ENCODE data around the gene LRRK1.

Gene LRRK1

DNA sequence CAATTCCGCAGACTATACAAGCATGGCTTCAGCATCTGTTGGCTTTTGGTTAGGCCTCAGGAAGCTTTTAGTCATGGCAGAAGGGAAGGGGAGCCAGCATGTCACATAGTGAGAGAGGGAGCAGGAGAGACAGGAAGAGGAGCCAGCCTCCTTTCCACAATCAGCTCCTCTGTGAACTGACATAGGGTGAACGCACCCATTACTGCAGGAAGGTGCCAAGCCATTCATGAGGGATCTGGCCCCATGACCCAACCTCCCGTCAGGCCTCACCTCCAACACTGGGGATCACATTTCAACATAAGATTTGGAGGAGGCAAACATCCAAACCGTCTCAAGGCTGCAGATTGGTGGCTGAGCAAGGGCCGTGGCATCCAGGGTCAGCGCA lies 106.3 kb downstream of the LRRK1 start:
- no peak for DNase-seq

DNA sequence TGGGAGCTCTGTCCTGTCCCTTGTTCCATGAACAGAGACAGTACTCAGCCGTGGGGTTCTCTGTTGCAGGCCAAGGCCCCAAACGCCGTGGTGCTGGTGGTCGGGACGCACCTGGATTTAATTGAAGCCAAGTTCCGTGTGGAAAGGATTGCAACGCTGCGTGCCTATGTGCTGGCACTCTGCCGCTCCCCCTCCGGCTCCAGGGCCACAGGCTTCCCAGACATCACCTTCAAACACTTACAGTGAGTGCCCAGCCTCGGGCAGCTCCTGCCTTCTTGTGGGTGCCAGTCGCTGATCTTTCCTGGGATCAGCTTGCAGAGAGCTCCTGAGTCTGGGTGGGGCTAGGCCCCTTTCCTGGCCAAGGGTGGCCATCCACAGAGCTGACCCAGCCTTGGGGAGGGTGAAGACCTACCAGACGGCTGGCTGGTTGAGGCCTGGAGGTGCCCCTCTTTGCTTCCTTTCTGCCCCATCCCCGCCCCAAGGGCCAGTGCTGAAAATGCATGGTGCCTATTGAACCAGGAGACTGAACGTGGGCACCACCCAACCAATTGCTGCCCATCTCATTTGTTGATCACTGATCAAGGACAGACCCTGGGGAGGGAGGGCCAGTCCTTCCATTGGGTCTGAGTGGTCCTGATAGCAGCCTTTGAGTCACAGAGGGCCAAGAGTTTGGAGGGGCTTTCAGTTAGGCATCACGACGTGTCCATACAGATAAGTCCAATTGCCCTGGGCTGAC lies 106.9 kb downstream of the LRRK1 start:
- DNase-seq = no peak

DNA sequence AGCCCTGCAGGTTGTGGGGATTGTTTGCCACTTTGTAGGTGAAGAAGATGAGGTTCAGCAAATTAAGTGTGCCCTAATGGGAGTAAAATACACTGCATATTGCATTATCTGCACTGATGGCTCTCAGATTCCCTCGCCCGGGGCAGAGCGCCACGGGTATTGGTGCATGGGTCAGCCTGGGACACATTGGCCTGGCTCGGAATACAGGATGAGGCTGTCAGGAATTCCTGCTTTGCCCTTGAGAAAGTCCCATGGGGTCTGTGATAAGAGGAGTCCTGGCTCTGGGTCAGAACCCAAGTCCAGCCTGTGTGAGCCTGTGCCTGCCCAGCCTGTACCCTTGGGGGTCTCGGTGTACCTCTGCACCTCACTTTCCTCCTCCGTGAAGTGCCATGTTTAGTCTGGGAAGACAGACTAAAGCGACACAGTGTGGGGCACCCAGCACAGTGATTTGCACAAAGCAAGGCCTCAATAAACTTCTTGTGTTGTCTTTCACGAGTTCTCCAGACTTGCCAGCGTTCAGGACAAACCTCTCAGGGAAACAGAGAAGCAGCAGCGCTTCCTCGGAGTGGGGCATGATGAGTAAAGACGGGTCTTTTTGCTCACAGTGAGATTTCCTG lies 107.6 kb downstream of the LRRK1 start:
- DNase-seq = no peak

DNA sequence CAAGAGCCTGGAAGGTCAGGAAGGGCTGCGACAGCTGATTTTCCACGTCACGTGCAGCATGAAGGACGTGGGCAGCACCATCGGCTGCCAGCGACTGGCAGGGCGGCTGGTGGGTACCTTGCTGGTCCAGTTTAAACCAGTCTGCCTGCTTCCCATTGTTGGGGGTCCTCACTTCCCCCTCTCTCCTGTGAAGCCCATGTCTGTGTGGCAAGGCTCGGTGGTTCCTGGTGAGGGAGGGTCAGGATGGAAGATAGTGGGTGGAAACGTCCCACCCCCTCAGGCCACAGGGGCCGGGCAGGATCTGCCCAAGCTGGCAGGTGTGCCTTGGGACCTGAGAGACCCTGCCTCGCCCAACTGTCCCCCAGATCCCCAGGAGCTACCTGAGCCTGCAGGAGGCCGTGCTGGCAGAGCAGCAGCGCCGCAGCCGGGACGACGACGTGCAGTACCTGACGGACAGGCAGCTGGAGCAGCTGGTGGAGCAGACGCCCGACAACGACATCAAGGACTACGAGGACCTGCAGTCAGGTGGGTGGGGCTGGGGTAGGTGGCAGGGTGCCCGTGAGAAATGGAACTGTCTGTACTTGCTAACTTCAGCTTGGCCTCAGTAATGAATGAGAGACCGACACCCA lies 108.2 kb downstream of the LRRK1 start:
- no peak for DNase-seq

GRCh38 chr15:101027920-101028319 lies 108.8 kb downstream of the LRRK1 start:
- DNase-seq = no peak

DNA sequence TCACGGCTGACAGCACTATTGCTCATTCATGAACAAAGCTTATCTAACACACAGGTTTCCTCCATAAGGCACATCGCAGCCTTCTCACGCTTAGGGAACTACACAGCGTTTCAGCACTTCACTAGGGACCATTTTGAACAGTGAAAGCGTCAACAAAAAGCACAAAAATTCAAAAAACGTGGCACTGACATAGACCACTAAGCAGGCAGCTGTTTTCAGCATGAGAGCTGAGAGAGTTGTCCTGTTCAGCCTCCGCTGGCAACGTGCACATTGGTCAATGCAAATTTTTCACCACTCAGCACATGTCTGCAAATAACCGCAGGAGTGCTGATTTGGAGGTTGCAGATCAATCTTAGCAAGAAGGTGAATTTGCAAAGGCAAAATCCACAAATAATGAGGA lies 109.2 kb downstream of the LRRK1 start:
- DNase-seq = no peak

DNA sequence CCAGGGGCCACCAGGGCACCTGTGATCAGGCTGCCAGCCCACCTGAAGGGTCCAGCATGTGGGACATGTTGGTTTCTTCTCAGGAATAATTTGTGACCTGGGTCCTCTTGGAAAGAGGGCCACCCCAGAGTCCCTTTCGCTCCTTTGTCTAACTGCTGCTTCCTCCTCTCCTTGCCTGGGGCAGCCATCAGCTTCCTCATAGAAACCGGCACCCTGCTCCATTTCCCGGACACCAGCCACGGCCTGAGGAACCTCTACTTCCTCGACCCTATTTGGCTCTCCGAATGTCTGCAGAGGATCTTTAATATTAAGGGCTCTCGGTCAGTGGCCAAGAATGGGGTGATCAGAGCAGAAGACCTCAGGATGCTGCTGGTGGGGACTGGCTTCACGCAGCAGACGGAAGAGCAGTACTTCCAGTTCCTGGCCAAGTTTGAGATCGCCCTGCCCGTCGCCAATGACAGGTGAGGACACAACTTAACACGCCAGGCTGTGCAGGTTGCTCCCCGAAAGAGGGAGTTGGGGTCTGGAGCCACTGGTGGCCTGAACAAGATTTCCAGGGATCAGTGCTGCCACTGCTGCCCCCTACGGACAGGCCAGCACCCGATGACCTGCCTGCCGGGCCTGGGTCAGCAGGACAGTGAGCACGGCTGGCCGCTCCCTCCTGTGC lies 109.7 kb downstream of the LRRK1 start:
- no peak for DNase-seq

GRCh38 chr15:101029971-101030661 lies 111.0 kb downstream of the LRRK1 start:
- no peak for DNase-seq

GRCh38 chr15:101031213-101031612 lies 112.1 kb downstream of the LRRK1 start:
- no peak for DNase-seq

DNA sequence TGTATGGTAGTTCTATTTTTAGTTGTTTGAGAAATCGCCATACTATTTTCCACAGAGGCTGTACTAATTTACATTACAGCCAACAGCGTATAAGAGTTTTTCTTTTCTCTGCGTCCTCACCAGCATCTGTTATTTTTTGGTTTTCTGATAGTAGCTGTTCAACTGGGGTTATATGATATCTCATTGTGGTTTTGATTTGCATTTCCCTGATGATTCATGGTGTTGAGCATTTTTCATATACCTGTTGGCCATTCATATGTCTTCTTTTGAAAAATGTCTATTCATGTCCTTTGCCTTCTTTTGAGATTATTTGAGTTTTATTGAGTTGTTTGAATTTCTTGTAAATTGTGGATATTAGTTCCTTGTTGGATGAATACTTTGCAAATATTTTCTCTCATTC lies 114.6 kb downstream of the LRRK1 start:
- no peak for DNase-seq

DNA sequence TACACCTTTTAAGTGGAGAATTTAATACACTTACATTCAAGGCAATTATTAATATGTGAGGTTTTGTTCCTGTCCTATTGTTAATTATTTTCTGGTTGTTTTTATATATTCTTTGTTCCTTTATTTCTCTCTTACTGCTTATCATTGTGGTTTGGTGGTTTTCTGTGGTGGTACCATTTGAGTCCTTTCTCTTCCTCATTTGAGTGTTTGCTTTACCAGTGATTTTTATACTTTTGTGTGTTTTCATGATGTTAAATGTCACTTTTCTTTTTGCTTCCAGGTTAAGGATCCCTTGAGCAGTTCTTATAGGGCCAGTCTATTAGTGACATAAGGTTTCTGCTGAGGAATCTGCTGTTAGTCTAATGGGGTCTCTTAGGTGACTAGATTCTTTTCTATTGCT lies 116.5 kb downstream of the LRRK1 start:
- peak in 1 of 5 experiments; percentile 12 for DNase-seq

DNA sequence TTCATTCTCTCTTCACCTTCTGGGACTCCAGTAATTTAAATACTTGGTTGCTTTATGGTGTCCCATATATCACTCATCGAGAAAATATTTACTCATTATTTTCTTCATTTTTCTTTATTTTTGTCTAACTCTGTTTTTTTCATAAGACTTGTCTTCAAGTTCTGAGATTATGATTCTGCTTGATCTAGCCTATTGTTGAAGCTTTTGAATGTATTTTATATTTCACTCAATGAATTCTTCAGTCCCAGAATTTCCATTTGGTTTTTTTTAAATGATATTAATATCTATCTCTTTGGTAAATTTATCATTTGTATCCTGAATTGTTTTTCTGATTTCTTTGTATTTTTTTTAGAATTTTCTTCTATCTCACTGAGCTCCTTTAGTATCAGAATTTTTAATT lies 117.0 kb downstream of the LRRK1 start:
- DNase-seq = no peak

DNA sequence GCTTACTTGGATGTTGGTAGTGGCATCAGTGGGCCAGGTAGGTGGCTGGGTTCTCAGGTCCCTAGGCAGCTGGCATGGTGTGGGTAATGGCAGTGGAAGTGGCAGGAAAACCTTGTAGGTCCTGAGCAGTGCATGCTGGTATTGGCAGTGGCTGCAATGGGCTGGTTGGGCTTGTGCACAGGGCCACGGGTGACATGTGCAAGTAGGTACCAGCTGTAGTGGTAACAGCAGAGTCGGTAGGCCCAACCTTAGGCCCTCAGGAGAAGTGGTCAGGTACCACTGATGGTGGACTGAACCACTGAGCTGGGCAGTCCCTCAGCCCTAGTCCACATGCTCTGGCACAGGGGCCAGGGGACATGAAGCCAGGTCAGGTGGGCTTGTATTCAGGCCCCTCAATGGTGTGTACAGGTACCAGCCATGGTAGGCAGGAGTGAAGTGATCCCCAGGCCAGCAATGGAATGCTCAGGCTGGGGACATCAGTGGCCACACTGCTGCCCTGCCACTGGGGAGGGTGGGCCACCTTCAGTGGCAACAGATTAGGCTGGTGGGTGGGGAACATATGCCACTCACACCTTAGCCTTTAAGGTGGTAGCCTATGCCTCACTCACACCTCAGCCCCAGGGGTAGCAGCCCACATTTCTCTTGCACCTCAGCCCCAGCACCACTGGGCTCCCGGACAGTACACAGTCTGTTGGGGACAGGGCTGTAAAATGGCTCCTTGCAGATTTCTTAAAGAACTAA lies 118.1 kb downstream of the LRRK1 start:
- DNase-seq = no peak

DNA sequence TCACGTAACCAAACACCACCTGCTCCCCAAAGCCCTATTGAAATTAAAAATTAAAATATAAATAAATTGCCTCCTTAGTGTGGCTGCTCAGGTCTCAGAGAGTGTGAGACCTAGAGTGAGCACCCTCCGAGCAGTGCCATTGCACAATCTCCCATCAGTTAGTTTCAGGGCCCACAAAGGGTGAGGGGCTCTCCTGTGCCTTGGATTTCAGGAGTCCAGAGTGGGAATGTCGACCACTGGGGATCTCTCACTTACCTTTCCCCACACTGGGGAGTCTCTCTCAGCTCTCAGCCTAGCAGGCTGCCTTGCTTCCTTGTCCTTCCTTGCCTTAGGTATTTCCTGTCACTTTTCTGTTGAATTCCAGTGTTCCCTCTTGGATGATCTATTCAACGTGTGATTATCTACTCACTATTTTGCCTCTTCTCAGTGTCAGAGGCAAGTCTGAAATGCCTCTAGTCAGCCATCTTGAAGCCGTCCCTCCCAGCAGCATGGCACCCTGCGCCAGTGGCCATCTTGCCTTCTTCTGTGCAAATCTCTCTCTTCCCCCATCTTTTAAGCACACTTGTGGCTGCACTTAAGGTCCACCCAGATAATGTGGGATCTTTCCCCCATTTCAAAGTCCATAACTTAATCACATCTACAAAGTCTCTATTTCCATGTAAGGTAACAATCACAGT lies 119.3 kb downstream of the LRRK1 start:
- no peak for DNase-seq

- DNase-seq = no peak
These were observed 120.3 kb downstream of the LRRK1 start for GRCh38 chr15:101039461-101039860.

DNA sequence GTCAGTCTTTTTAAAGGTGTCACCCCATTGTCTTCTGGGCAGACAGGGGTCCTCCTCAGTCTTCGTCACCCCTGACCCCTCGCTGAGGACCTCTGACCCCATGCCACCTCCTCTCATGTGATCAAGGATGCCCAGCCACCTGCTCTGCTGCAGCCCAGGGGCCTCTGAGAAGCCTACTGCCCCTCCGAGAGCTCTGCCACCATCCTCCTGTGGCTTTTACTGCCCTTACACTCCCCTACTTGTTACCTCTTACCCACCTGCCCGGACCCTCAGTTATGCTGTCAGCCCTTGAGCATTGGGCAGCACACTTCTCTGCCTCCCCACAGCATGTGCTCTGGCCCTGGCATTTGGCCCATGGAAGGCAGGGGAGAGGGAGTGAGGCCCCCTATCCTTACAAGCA lies 123.2 kb downstream of the LRRK1 start:
- no peak for DNase-seq

DNA sequence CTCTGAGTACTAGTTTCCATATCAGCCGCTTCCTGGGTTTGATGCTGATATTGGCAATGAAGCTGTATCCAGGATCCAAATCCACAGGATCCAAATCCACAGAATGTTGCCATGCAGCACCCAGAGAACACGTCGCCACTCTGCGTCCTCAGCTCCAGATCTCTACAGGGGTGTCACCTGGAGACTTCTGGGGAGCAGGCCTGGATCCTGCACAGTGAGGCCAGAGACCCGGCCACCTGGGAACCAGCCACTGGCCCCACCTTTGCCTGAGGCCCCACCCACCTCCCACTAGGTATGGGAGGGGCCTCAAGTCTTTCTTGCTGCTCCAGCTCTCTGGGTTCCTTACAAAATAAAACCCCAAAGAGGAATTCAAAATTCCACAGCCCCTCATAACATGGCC lies 123.9 kb downstream of the LRRK1 start:
- DNase-seq = no peak

GRCh38 chr15:101043911-101044624 lies 124.9 kb downstream of the LRRK1 start:
- no peak for DNase-seq

- no peak for DNase-seq
These were observed 125.6 kb downstream of the LRRK1 start for GRCh38 chr15:101044625-101045235.

GRCh38 chr15:101045236-101045646 lies 126.1 kb downstream of the LRRK1 start:
- DNase-seq = no peak

All from T-helper 2 cell (primary cell).